HEK293 (cell line): ENCODE results near the gene RAB3C.
A peak's percentile ranks its signal among the peaks of the same experiment; 100 is the strongest.

Experiments used
- GLIS2 ChIP-seq: fragments of 450-650 bp; formaldehyde crosslinking; IDR thresholded peaks from 2 replicates; pipeline ENCODE4 v1.5.1; 2016; ENCODE audit warnings: missing biosample characterization, missing genetic modification characterization
- KLF8 ChIP-seq: fragments of 450-650 bp; formaldehyde crosslinking; IDR thresholded peaks from 2 replicates; pipeline ENCODE4 v1.5.1; 2016; ENCODE audit warnings: missing biosample characterization, missing genetic modification characterization
- SP3 ChIP-seq: fragments of 450-650 bp; formaldehyde crosslinking; IDR thresholded peaks from 2 replicates; pipeline ENCODE4 v1.5.1; 2016; ENCODE audit warnings: missing biosample characterization, missing genetic modification characterization
- ZBTB1 ChIP-seq: fragments of 450-650 bp; formaldehyde crosslinking; IDR thresholded peaks from 2 replicates; pipeline ENCODE4 v1.5.1; 2016; ENCODE audit warnings: missing biosample characterization, missing genetic modification characterization
- ZBTB7A ChIP-seq: fragments of 450-650 bp; formaldehyde crosslinking; IDR thresholded peaks from 2 replicates; pipeline ENCODE4 v1.5.1; 2016; ENCODE audit warnings: low read depth, missing biosample characterization, missing genetic modification characterization
- ZBTB8A ChIP-seq: fragments of 450-650 bp; formaldehyde crosslinking; IDR thresholded peaks from 2 replicates; pipeline ENCODE4 v1.5.1; 2016; ENCODE audit warnings: missing biosample characterization, missing genetic modification characterization
- ZNF133 ChIP-seq: fragments of 450-650 bp; formaldehyde crosslinking; IDR thresholded peaks from 2 replicates; pipeline ENCODE4 v1.5.1; 2016; ENCODE audit warnings: missing biosample characterization, missing genetic modification characterization
- ZNF146 ChIP-seq: fragments of 450-650 bp; formaldehyde crosslinking; IDR thresholded peaks from 2 replicates; pipeline ENCODE4 v1.5.1; 2016; ENCODE audit warnings: missing biosample characterization, missing genetic modification characterization
- ZNF223 ChIP-seq: fragments of 450-650 bp; formaldehyde crosslinking; IDR thresholded peaks from 2 replicates; pipeline ENCODE4 v1.5.1; 2016; ENCODE audit warnings: missing biosample characterization, missing genetic modification characterization
- ZNF350 ChIP-seq: fragments of 450-650 bp; formaldehyde crosslinking; IDR thresholded peaks from 2 replicates; pipeline ENCODE4 v1.5.0; 2017; ENCODE audit warnings: missing biosample characterization, mild to moderate bottlenecking, missing genetic modification characterization
- TF ChIP-seq, protein P1 (sequence below): fragments of 450-650 bp; formaldehyde crosslinking; IDR thresholded peaks from 2 replicates; pipeline ENCODE4 v1.5.1; 2016; ENCODE audit warnings: missing biosample characterization, missing genetic modification characterization
- TF ChIP-seq, protein P2 (sequence below): fragments of 450-650 bp; formaldehyde crosslinking; IDR thresholded peaks from 2 replicates; pipeline ENCODE4 v1.5.1; 2016; ENCODE audit warnings: missing biosample characterization, missing genetic modification characterization
- TF ChIP-seq, protein P3 (sequence below): fragments of 450-650 bp; IDR thresholded peaks from 2 replicates; pipeline ENCODE4 v1.5.1; 2018; ENCODE audit warnings: missing biosample characterization, missing genetic modification characterization
- TF ChIP-seq, protein P4 (sequence below): fragments of 450-650 bp; formaldehyde crosslinking; IDR thresholded peaks from 2 replicates; pipeline ENCODE4 v1.5.1; 2016; ENCODE audit warnings: missing biosample characterization, missing genetic modification characterization
- TF ChIP-seq, protein P5 (sequence below): fragments of 450-650 bp; formaldehyde crosslinking; IDR thresholded peaks from 2 replicates; pipeline ENCODE4 v1.5.1; 2016; ENCODE audit warnings: missing biosample characterization, missing genetic modification characterization

RAB3C gene

DNA sequence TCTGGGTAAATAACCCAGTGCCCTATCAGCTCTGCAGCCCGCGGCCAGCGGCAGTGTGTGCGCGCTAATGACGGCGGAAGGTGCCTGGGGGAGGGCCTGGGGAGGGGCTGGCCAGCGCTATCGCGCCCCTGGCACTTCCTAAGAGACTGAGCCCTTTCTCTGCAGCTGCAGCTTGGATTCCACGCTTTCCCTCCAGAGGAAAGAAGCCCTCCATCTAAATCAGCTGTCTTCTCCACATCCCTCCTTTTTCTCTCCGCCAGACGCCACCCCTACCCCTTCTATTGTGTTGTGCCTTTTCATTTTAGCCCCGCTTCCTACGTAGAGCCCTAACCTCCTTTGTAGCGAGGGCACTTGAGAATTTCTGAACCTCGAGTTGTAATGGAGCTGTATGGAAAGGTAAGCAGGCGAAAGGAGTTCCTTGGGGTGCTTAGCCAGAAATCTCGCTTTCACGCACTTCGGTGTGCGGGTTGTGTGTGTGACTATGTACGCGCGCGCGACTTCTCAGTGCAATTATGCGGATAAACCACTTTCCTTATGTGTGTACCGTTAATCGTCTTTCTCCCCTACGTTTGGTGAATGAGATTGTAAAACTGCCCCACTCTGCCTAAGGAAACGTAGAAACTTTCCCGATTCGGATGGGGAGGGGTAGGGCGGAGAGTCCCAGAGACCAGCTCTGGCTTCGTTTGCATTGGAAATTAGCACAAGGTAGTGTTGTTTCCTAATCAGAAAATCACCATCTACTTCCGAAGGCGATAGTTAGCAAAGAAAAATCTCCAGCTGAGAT, 664 bp upstream of the RAB3C start (continued):
- TF ChIP-seq, protein P1, sequence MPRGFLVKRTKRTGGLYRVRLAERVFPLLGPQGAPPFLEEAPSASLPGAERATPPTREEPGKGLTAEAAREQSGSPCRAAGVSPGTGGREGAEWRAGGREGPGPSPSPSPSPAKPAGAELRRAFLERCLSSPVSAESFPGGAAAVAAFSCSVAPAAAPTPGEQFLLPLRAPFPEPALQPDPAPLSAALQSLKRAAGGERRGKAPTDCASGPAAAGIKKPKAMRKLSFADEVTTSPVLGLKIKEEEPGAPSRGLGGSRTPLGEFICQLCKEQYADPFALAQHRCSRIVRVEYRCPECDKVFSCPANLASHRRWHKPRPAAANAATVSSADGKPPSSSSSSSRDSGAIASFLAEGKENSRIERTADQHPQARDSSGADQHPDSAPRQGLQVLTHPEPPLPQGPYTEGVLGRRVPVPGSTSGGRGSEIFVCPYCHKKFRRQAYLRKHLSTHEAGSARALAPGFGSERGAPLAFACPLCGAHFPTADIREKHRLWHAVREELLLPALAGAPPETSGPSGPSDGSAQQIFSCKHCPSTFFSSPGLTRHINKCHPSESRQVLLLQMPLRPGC, result no peak
- TF ChIP-seq ZBTB8A (tag by site-specific recombination) (peak; percentile 42), ZNF133 (peak; percentile 72), GLIS2 (peak; percentile 54; the same call in 1 of the 2 replicates), ZNF223 (no peak), KLF8 (tag by site-specific recombination) (no peak), SP3 (tag by site-specific recombination) (0 out of 2 replicates have a peak, but pooled peaks have one; percentile 34), ZBTB1 (tag by site-specific recombination) (no peak), ZBTB7A (tag by site-specific recombination) (no peak), ZNF146 (tag by site-specific recombination) (no peak), ZNF350 (tag by site-specific recombination) (no peak)
- TF ChIP-seq, protein P2, sequence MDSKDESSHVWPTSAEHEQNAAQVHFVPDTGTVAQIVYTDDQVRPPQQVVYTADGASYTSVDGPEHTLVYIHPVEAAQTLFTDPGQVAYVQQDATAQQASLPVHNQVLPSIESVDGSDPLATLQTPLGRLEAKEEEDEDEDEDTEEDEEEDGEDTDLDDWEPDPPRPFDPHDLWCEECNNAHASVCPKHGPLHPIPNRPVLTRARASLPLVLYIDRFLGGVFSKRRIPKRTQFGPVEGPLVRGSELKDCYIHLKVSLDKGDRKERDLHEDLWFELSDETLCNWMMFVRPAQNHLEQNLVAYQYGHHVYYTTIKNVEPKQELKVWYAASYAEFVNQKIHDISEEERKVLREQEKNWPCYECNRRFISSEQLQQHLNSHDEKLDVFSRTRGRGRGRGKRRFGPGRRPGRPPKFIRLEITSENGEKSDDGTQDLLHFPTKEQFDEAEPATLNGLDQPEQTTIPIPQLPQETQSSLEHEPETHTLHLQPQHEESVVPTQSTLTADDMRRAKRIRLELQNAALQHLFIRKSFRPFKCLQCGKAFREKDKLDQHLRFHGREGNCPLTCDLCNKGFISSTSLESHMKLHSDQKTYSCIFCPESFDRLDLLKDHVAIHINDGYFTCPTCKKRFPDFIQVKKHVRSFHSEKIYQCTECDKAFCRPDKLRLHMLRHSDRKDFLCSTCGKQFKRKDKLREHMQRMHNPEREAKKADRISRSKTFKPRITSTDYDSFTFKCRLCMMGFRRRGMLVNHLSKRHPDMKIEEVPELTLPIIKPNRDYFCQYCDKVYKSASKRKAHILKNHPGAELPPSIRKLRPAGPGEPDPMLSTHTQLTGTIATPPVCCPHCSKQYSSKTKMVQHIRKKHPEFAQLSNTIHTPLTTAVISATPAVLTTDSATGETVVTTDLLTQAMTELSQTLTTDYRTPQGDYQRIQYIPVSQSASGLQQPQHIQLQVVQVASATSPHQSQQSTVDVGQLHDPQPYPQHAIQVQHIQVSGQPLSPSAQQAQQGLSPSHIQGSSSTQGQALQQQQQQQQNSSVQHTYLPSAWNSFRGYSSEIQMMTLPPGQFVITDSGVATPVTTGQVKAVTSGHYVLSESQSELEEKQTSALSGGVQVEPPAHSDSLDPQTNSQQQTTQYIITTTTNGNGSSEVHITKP (tag by site-specific recombination), result peak; percentile 90
- TF ChIP-seq, protein P3, sequence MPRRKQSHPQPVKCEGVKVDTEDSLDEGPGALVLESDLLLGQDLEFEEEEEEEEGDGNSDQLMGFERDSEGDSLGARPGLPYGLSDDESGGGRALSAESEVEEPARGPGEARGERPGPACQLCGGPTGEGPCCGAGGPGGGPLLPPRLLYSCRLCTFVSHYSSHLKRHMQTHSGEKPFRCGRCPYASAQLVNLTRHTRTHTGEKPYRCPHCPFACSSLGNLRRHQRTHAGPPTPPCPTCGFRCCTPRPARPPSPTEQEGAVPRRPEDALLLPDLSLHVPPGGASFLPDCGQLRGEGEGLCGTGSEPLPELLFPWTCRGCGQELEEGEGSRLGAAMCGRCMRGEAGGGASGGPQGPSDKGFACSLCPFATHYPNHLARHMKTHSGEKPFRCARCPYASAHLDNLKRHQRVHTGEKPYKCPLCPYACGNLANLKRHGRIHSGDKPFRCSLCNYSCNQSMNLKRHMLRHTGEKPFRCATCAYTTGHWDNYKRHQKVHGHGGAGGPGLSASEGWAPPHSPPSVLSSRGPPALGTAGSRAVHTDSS (tag by site-specific recombination), result no peak
- TF ChIP-seq, protein P4, sequence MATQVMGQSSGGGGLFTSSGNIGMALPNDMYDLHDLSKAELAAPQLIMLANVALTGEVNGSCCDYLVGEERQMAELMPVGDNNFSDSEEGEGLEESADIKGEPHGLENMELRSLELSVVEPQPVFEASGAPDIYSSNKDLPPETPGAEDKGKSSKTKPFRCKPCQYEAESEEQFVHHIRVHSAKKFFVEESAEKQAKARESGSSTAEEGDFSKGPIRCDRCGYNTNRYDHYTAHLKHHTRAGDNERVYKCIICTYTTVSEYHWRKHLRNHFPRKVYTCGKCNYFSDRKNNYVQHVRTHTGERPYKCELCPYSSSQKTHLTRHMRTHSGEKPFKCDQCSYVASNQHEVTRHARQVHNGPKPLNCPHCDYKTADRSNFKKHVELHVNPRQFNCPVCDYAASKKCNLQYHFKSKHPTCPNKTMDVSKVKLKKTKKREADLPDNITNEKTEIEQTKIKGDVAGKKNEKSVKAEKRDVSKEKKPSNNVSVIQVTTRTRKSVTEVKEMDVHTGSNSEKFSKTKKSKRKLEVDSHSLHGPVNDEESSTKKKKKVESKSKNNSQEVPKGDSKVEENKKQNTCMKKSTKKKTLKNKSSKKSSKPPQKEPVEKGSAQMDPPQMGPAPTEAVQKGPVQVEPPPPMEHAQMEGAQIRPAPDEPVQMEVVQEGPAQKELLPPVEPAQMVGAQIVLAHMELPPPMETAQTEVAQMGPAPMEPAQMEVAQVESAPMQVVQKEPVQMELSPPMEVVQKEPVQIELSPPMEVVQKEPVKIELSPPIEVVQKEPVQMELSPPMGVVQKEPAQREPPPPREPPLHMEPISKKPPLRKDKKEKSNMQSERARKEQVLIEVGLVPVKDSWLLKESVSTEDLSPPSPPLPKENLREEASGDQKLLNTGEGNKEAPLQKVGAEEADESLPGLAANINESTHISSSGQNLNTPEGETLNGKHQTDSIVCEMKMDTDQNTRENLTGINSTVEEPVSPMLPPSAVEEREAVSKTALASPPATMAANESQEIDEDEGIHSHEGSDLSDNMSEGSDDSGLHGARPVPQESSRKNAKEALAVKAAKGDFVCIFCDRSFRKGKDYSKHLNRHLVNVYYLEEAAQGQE (tag by site-specific recombination), result no peak
- TF ChIP-seq, protein P5, sequence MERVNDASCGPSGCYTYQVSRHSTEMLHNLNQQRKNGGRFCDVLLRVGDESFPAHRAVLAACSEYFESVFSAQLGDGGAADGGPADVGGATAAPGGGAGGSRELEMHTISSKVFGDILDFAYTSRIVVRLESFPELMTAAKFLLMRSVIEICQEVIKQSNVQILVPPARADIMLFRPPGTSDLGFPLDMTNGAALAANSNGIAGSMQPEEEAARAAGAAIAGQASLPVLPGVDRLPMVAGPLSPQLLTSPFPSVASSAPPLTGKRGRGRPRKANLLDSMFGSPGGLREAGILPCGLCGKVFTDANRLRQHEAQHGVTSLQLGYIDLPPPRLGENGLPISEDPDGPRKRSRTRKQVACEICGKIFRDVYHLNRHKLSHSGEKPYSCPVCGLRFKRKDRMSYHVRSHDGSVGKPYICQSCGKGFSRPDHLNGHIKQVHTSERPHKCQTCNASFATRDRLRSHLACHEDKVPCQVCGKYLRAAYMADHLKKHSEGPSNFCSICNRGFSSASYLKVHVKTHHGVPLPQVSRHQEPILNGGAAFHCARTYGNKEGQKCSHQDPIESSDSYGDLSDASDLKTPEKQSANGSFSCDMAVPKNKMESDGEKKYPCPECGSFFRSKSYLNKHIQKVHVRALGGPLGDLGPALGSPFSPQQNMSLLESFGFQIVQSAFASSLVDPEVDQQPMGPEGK, result peak; percentile 31
